Endothelial cell of umbilical vein (primary cell): ENCODE data around the gene SLC8A1.

Experiments
- CTCF ChIP-seq, 2 donors: IDR thresholded peaks; 1 replicate in 1 of 2; 2 replicates in 1 of 2; pipeline ENCODE4 v1.5.1; 2011; ENCODE audit warnings: low read length in 2 of 2, mild to moderate bottlenecking in 2 of 2, moderate library complexity in 2 of 2, control low read depth in 1 of 2, inconsistent platforms in 1 of 2, low read depth in 1 of 2; ENCODE audit not compliant: insufficient read depth in 1 of 2; ENCODE audit errors: extremely low read depth in 1 of 2
- JUN ChIP-seq: IDR thresholded peaks from 2 replicates; pipeline ENCODE4 v1.6.1; 2011; ENCODE audit warnings: borderline replicate concordance, low read depth; ENCODE audit not compliant: insufficient read length, insufficient read depth
- MYC ChIP-seq: IDR thresholded peaks from one replicate; pipeline ENCODE4 v1.6.1; 2011; ENCODE audit warnings: mild to moderate bottlenecking, low read depth, low read length

- TF ChIP-seq CTCF (IDR thresholded peaks at IDR 0.05; ENCODE audit: extremely low read depth in 1 of 2, insufficient read depth in 1 of 2, low read depth in 1 of 2, low read length in 2 of 2) (no peak), MYC (no peak), JUN (no peak)
These were observed 251.4 kb downstream of the SLC8A1 start for GRCh38 chr2:40200366-40200915.
